HCT116 (cell line): ENCODE measurements around the gene PKD2L2. TPM values are rescaled to one million over a fixed set of nuclear protein-coding genes. Genes with fewer than 3 reads are reported as not detected.

Experiments used
- ATAC-seq: fragments of 200-7000 bp; cut with Tn5 transposase; 2 replicates; pipeline ENCODE4 v1.9.1; 2020; ENCODE audit warnings: mild to moderate bottlenecking, moderate library complexity
- BruUV-seq: library from RNA; stranded (reverse); fragments of 400-500 nt; replicated peaks from 2 replicates; lab custom pipeline; 2021; lab: Mats Ljungman, UMichigan
- CTCF ChIA-PET: fragments of 300-600 bp; sonication (Branson Sonifier 250); formaldehyde crosslinking; loops from one replicate; lab custom pipeline; 2021; ENCODE audit warnings: antibody characterized with exemption; lab: Charles Lee
- POLR2A ChIA-PET: fragments of 300-600, 350-600 bp; sonication (Branson Sonifier 250); formaldehyde crosslinking; loops from one replicate; lab custom pipeline; 2021; ENCODE audit warnings: antibody characterized with exemption; lab: Charles Lee
- RAD21 ChIA-PET, 2 experiments: fragments of 300-600 bp; sonication (Branson Sonifier 250); formaldehyde crosslinking; loops; one replicate each; lab custom pipeline; 2023; ENCODE audit warnings: low total read pairs in 2 of 2; ENCODE audit not compliant: uncharacterized antibody in 2 of 2, unreplicated experiment in 2 of 2, low non-redundant PET in 1 of 2; lab: Charles Lee
- DNase-seq: peaks from one replicate; pipeline ENCODE4 v3.0.0-alpha.2; 2010; ENCODE audit warnings: low read depth, low spot score
- H2AFZ ChIP-seq: fragments of 200-600 bp; shearing (Covaris generic), sonication (generic); 2 replicates; pipeline ENCODE4 v1.6.1; 2017; ENCODE audit warnings: low read depth, mixed run types, mixed read lengths, antibody characterized with exemption, low read length; ENCODE audit not compliant: poor library complexity, severe bottlenecking
- H3K27ac ChIP-seq: 2 replicates; pipeline ENCODE4 v1.5.1; 2012; ENCODE audit warnings: low read depth, low read length
- H3K27me3 ChIP-seq: fragments of 200-600 bp; sonication (generic); 2 replicates; pipeline ENCODE4 v1.6.1; 2016; ENCODE audit warnings: mixed run types, low read length, mixed read lengths; ENCODE audit not compliant: insufficient read depth
- H3K36me3 ChIP-seq, 2 experiments: fragments of 200-500 bp in 1 of 2; fragments of 200-600 bp in 1 of 2; sonication (Bioruptor generic) in 1 of 2; sonication (generic) in 1 of 2; 2 replicates each; pipeline versions ENCODE4 v1.5.1 to v1.6.1; 2014 to 2016; ENCODE audit warnings: low read length in 2 of 2, inconsistent platforms in 1 of 2, mixed read lengths in 1 of 2, mixed run types in 1 of 2; ENCODE audit not compliant: insufficient read depth in 2 of 2, control insufficient read depth in 1 of 2
- H3K4me1 ChIP-seq, 2 experiments: fragments of 200-600 bp in 1 of 2; sonication (generic) in 1 of 2; 2 replicates each; pipeline versions ENCODE4 v1.5.1 to v1.6.1; 2012 to 2017; ENCODE audit warnings: low read length in 2 of 2, inconsistent platforms in 1 of 2, mild to moderate bottlenecking in 1 of 2, mixed read lengths in 1 of 2, mixed run types in 1 of 2, moderate library complexity in 1 of 2; ENCODE audit not compliant: insufficient read depth in 2 of 2, control insufficient read depth in 1 of 2
- H3K4me2 ChIP-seq: fragments of 200-600 bp; sonication (generic); 2 replicates; pipeline ENCODE4 v1.6.1; 2017; ENCODE audit warnings: mixed run types, low read length, mixed read lengths
- H3K4me3 ChIP-seq, 2 experiments: fragments of 200-600 bp in 1 of 2; sonication (generic) in 1 of 2; replicated peaks in 1 of 2; 2 replicates each; pipeline ENCODE4 v1.5.1; 2011 to 2016; ENCODE audit warnings: low read length in 2 of 2, control low read depth in 1 of 2, low read depth in 1 of 2, mild to moderate bottlenecking in 1 of 2, mixed read lengths in 1 of 2, mixed run types in 1 of 2
- H3K79me2 ChIP-seq: fragments of 200-600 bp; sonication (generic); 2 replicates; pipeline ENCODE4 v1.6.1; 2017; ENCODE audit warnings: mild to moderate bottlenecking, mixed run types, low read length, moderate library complexity, mixed read lengths; ENCODE audit not compliant: insufficient read depth
- H3K9ac ChIP-seq: fragments of 200-600 bp; sonication (generic); 2 replicates; pipeline ENCODE4 v1.6.1; 2016; ENCODE audit warnings: low read length, mixed read lengths
- H3K9me2 ChIP-seq: fragments of 200-600 bp; sonication (generic), shearing (Covaris generic); 2 replicates; pipeline ENCODE4 v1.6.1; 2017; ENCODE audit warnings: mixed run types, mild to moderate bottlenecking, moderate library complexity; ENCODE audit not compliant: insufficient read depth
- H3K9me3 ChIP-seq, 2 experiments: fragments of 200-500 bp in 1 of 2; fragments of 200-600 bp in 1 of 2; sonication (Bioruptor generic) in 1 of 2; sonication (generic) in 1 of 2; 2 replicates each; pipeline ENCODE4 v1.6.1; 2014 to 2017; ENCODE audit warnings: low read length in 2 of 2, mixed read lengths in 2 of 2, inconsistent platforms in 1 of 2, low read depth in 1 of 2, mild to moderate bottlenecking in 1 of 2, mixed run types in 1 of 2, moderate library complexity in 1 of 2; ENCODE audit not compliant: control insufficient read depth in 1 of 2, insufficient read depth in 1 of 2
- H4K20me1 ChIP-seq: fragments of 200-600 bp; sonication (generic), shearing (Covaris generic); 2 replicates; pipeline ENCODE4 v1.6.1; 2017; ENCODE audit warnings: mixed run types, mild to moderate bottlenecking, moderate library complexity; ENCODE audit not compliant: insufficient read depth
- EGR1 ChIP-seq: IDR thresholded peaks from 2 replicates; pipeline ENCODE4 v1.6.1; 2012; ENCODE audit warnings: low read depth
- ELF1 ChIP-seq: IDR thresholded peaks from 2 replicates; pipeline ENCODE4 v1.6.1; 2012; ENCODE audit warnings: low read depth, borderline replicate concordance
- FOSL1 ChIP-seq: IDR thresholded peaks from 2 replicates; pipeline ENCODE4 v1.6.1; 2012; ENCODE audit warnings: low read depth
- POLR2AphosphoS5 ChIP-seq: IDR thresholded peaks from 2 replicates; pipeline ENCODE4 v1.6.1; 2011; ENCODE audit warnings: mild to moderate bottlenecking, low read depth, low read length, moderate library complexity
- RAD21 ChIP-seq: IDR thresholded peaks from 2 replicates; pipeline ENCODE4 v1.6.1; 2012; ENCODE audit warnings: low read depth, mild to moderate bottlenecking
- REST ChIP-seq: IDR thresholded peaks from 2 replicates; pipeline ENCODE4 v1.6.1; 2012; ENCODE audit warnings: low read depth
- SIN3A ChIP-seq: IDR thresholded peaks from 2 replicates; pipeline ENCODE4 v1.6.1; 2012; ENCODE audit warnings: low read depth
- SRF ChIP-seq: IDR thresholded peaks from 2 replicates; pipeline ENCODE4 v1.6.1; 2012; ENCODE audit warnings: low read depth
- ZBTB33 ChIP-seq: IDR thresholded peaks from 2 replicates; pipeline ENCODE4 v1.6.1; 2011; ENCODE audit warnings: mild to moderate bottlenecking, low read length, moderate library complexity; ENCODE audit not compliant: insufficient replicate concordance; ENCODE audit errors: extremely low read depth
- ZFX ChIP-seq: fragments of 450-650 bp; IDR thresholded peaks from 2 replicates; pipeline ENCODE4 v1.6.1; 2017
- ZNF274 ChIP-seq: fragments of 200-500 bp; sonication (Bioruptor generic); IDR thresholded peaks from 2 replicates; pipeline ENCODE4 v1.6.1; 2014; ENCODE audit warnings: mild to moderate bottlenecking, low read depth, low read length, inconsistent platforms
- intact Hi-C: fragments of 100-400 bp; cut with micrococcal nuclease; formaldehyde crosslinking; loops from 2 replicates; pipeline ENCODE4 v1.10.0; 2022
- total RNA-seq: library from RNA; stranded (reverse); gene quantifications from one replicate; pipeline ENCODE4 v1.2.1, GENCODE V29; 2021; ENCODE audit not compliant: unreplicated experiment
- TF ChIP-seq, protein P1 (sequence below): IDR thresholded peaks from 2 replicates; pipeline ENCODE4 v1.6.1; 2012

Gene PKD2L2
- total RNA-seq, 1 experiment from 2014 or later: not detected

DNA sequence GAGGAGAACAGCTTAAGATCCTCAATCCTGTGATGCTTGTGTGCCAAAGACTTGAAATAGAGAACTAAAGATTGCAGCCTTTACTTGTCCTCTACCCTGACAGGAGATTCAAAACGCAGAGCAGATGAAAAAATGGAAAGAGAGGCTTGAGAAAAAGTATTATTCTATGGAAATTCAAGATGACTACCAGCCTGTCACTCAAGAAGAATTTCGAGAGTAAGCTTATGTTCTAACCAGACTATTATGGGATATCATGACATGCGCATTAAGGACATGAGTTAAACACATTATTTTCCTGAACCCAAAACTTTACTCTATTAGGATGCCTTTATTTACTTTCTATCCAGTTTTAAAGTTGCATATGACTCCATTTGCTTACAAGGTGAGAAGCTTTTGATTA lies 46.4 kb downstream of the PKD2L2 start:
- TF ChIP-seq FOSL1 (no peak), RAD21 (no peak)
- H3K27ac ChIP-seq: no peak overlapping the region
- H3K4me1 ChIP-seq: no peaks in the 10 kb centered on the region
- no peak overlapping the region for H3K9ac ChIP-seq
- no peak overlapping the region for H2AFZ ChIP-seq
- H3K4me3 ChIP-seq: no peak overlapping the region
- no peak overlapping the region for H3K4me2 ChIP-seq
- no peak for DNase-seq
- intact Hi-C loops: no loop called here
- BruUV-seq: no TSS peak
- ATAC-seq: no peak
- H3K36me3 ChIP-seq: peaks cover 11 to 29% of the 10 kb centered on the region in 2 experiments
- POLR2A ChIA-PET: no interaction called here
- no peaks in the 10 kb centered on the region for H4K20me1 ChIP-seq
- no peaks in the 10 kb centered on the region for H3K9me3 ChIP-seq
- no peaks in the 10 kb centered on the region for H3K27me3 ChIP-seq
- CTCF ChIA-PET: interaction anchor here (1.3 kb wide), 1 partner anchor 157 kb away, joined by 4 read pairs; no protein-coding TSS in a partner anchor
- RAD21 ChIA-PET: no interaction called here
- no peaks in the 10 kb centered on the region for H3K79me2 ChIP-seq
- no peaks in the 10 kb centered on the region for H3K9me2 ChIP-seq

GRCh38 chr5:137937994-137938750 lies 48.9 kb downstream of the PKD2L2 start:
- Histone ChIP-seq H3K36me3 (peaks cover 33 to 47% of the 10 kb centered on the region in 2 experiments), H3K79me2 (no peaks in the 10 kb centered on the region), H3K9me3 (no peaks in the 10 kb centered on the region), H3K4me2 (no peak overlapping the region), H4K20me1 (no peaks in the 10 kb centered on the region), H3K27ac (no peak overlapping the region), H2AFZ (no peak overlapping the region), H3K27me3 (no peaks in the 10 kb centered on the region), H3K9ac (no peak overlapping the region), H3K4me3 (no peak overlapping the region), H3K4me1 (no peaks in the 10 kb centered on the region), H3K9me2 (no peaks in the 10 kb centered on the region)
- BruUV-seq: no TSS peak
- RAD21 ChIA-PET: interaction anchor here in 1 of 2 experiments (1.0 kb wide), 1 partner anchor 159 kb away, joined by 4 read pairs; no protein-coding TSS in a partner anchor
- DNase-seq (no peak), ATAC-seq (no peak)
- CTCF ChIA-PET: no interaction called here
- TF ChIP-seq REST: no peak
- TF ChIP-seq, protein P1, sequence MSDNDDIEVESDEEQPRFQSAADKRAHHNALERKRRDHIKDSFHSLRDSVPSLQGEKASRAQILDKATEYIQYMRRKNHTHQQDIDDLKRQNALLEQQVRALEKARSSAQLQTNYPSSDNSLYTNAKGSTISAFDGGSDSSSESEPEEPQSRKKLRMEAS: no peak
- no peak for TF ChIP-seq ELF1
- TF ChIP-seq FOSL1: no peak
- TF ChIP-seq POLR2AphosphoS5: no peak
- no peak for TF ChIP-seq ZFX
- no peak for TF ChIP-seq EGR1
- no peak for TF ChIP-seq SRF
- TF ChIP-seq ZNF274: no peak
- TF ChIP-seq ZBTB33: no peak
- no peak for TF ChIP-seq SIN3A
- intact Hi-C loops: no loop called here
- POLR2A ChIA-PET: no interaction called here
